Mammary epithelial cell (primary cell): Measurements from ENCODE around the gene TENM3.

Experiments
- CTCF ChIP-seq, 2 donors: IDR thresholded peaks in 1 of 2; conservative IDR thresholded peaks in 1 of 2; 2 replicates each; pipeline ENCODE4 v1.5.1; 2011 to 2012; ENCODE audit warnings: inconsistent platforms in 2 of 2, low read length in 2 of 2, mild to moderate bottlenecking in 2 of 2, control low read depth in 1 of 2, low read depth in 1 of 2; ENCODE audit not compliant: insufficient read depth in 1 of 2; ENCODE audit errors: extremely low read depth in 1 of 2
- EZH2 ChIP-seq: IDR thresholded peaks from 2 replicates; pipeline ENCODE4 v1.6.1; 2012; ENCODE audit warnings: low read length, inconsistent platforms, borderline replicate concordance

DNA sequence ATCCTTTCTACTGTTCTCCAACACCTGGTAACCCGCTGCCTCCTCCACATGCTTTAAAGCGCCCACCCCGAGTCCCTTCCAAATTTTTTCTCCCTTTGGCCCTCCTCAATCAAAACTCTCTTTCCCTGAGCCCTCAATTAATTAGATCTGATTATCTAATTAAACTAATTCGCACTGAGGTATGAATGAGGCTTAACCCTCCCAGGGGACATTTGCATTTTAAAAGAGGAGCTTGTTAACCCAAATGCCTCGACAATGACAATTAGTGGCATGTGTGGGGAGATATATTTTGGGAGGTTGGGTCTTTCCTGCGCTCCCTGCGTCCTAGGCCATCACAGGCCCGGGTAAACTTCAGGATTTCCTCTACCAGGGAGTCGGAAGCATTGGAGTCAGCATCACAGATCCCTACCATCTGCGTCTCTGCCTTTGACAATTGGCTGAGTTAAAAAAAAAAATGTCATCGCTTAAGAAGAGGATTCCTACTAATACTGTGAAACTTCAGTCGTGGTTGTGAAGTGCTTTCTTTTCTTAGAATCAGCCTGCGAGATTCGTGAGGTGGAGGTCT lies 50.6 kb downstream of the TENM3 start:
- TF ChIP-seq CTCF (conservative IDR thresholded peaks at IDR 0.05 in 1 of 2, IDR thresholded peaks at IDR 0.05 in 1 of 2; ENCODE audit: extremely low read depth in 1 of 2, insufficient read depth in 1 of 2, low read depth in 1 of 2, low read length in 2 of 2) (no peak), EZH2 (no peak)
